PC-3 (cell line): ENCODE data around the gene UBE2D3. TPM values are rescaled to one million over a fixed set of nuclear protein-coding genes. Genes with fewer than 3 reads are reported as not detected.

Experiments used
- ATAC-seq: fragments of 200-7000 bp; cut with Tn5 transposase; 2 replicates; pipeline ENCODE4 v1.9.1; 2020; ENCODE audit warnings: mild to moderate bottlenecking, moderate library complexity
- BruUV-seq: library from RNA; stranded (reverse); fragments of 400-500 nt; replicated peaks from 2 replicates; lab custom pipeline; 2021; lab: Mats Ljungman, UMichigan
- CTCF ChIA-PET: fragments of 300-600 bp; sonication (Branson Sonifier 250); formaldehyde crosslinking; loops from one replicate; lab custom pipeline; 2022; ENCODE audit warnings: antibody characterized with exemption; lab: Charles Lee
- POLR2A ChIA-PET: fragments of 300-600 bp; sonication (Branson Sonifier 250); formaldehyde crosslinking; loops from one replicate; lab custom pipeline; 2022; ENCODE audit warnings: antibody characterized with exemption; ENCODE audit not compliant: unreplicated experiment; lab: Charles Lee
- DNase-seq: peaks from one replicate; pipeline ENCODE4 v3.0.0-alpha.2; 2015
- H2AFZ ChIP-seq: fragments of 300-600 bp; sonication (generic); 2 replicates; pipeline ENCODE4 v1.6.0; 2016; ENCODE audit warnings: antibody characterized with exemption, low read length
- H3F3A ChIP-seq: fragments of 300-600 bp; sonication (generic); one replicate; pipeline ENCODE4 v1.6.0; 2017; ENCODE audit warnings: antibody characterized with exemption, low read length, control low read depth, mild to moderate bottlenecking; ENCODE audit not compliant: unreplicated experiment
- H3K27ac ChIP-seq: fragments of 300-600 bp; sonication (generic); 2 replicates; pipeline ENCODE4 v1.5.1; 2016; ENCODE audit warnings: mild to moderate bottlenecking, low read length
- H3K27me3 ChIP-seq: fragments of 300-600 bp; sonication (generic); 2 replicates; pipeline ENCODE4 v1.6.1; 2016; ENCODE audit warnings: low read length, mixed read lengths
- H3K36me3 ChIP-seq: fragments of 300-600 bp; sonication (generic); 2 replicates; pipeline ENCODE4 v1.6.1; 2016; ENCODE audit warnings: low read depth, mixed run types, low read length, mixed read lengths
- H3K4me1 ChIP-seq: fragments of 300-600 bp; sonication (generic); 2 replicates; pipeline ENCODE4 v1.5.1; 2016; ENCODE audit warnings: low read length; ENCODE audit not compliant: insufficient read depth
- H3K4me2 ChIP-seq: fragments of 300-600 bp; sonication (generic); 2 replicates; pipeline ENCODE4 v1.6.0; 2016; ENCODE audit warnings: low read length
- H3K4me3 ChIP-seq: fragments of 300-600 bp; sonication (generic); 2 replicates; pipeline ENCODE4 v1.5.1; 2016; ENCODE audit warnings: mild to moderate bottlenecking, low read length, mixed read lengths
- H3K79me2 ChIP-seq: fragments of 300-600 bp; sonication (generic); 2 replicates; pipeline ENCODE4 v1.6.1; 2017; ENCODE audit warnings: low read length, mixed read lengths
- H3K9ac ChIP-seq: fragments of 300-600 bp; sonication (generic); 2 replicates; pipeline ENCODE4 v1.6.0; 2016; ENCODE audit warnings: mild to moderate bottlenecking, low read length
- H3K9me2 ChIP-seq: fragments of 300-600 bp; sonication (generic); replicated peaks from 2 replicates; pipeline ENCODE4 v1.6.1; 2016; ENCODE audit warnings: mixed run types, low read length, mixed read lengths
- H3K9me3 ChIP-seq: fragments of 300-600 bp; sonication (generic); 2 replicates; pipeline ENCODE4 v1.6.1; 2016; ENCODE audit warnings: low read length, mixed read lengths
- H4K20me1 ChIP-seq: fragments of 300-600 bp; sonication (generic); 2 replicates; pipeline ENCODE4 v1.6.1; 2016; ENCODE audit warnings: low read length, mixed read lengths
- CTCF ChIP-seq: fragments of 300-600 bp; sonication (generic); conservative IDR thresholded peaks from 2 replicates; pipeline ENCODE4 v1.5.1; 2017; ENCODE audit warnings: antibody characterized with exemption, low read depth, mild to moderate bottlenecking, low read length
- EZH2 ChIP-seq: fragments of 300-600 bp; sonication (generic); IDR thresholded peaks from one replicate; pipeline ENCODE4 v1.6.1; 2017; ENCODE audit warnings: antibody characterized with exemption, mild to moderate bottlenecking, low read length; ENCODE audit not compliant: unreplicated experiment
- EZH2phosphoT487 ChIP-seq: fragments of 300-600 bp; sonication (generic); IDR thresholded peaks from 2 replicates; pipeline ENCODE4 v1.6.1; 2018; ENCODE audit warnings: mild to moderate bottlenecking, antibody characterized with exemption, low read length, borderline replicate concordance
- intact Hi-C: fragments of 100-400 bp; cut with micrococcal nuclease; formaldehyde crosslinking; loops from 2 replicates; pipeline ENCODE4 v1.9.0; 2023
- total RNA-seq: library from RNA; depleted of rRNA; stranded (reverse); fragments of >200 nt; gene quantifications from 2 replicates; pipeline ENCODE4 v1.2.3, GENCODE V29; 2014

UBE2D3 gene
- total RNA-seq, 1 experiment from 2014 or later = 435 TPM

GRCh38 chr4:102787096-102787881 is 40.1 kb downstream of the UBE2D3 start:
- Histone ChIP-seq H3K79me2 (no peaks in the 10 kb centered on the region), H3F3A (no peaks in the 10 kb centered on the region), H3K27me3 (no peaks in the 10 kb centered on the region), H3K36me3 (no peaks in the 10 kb centered on the region), H3K27ac (no peak overlapping the region), H3K9me3 (no peaks in the 10 kb centered on the region), H3K9me2 (no peaks in the 10 kb centered on the region), H2AFZ (no peak overlapping the region), H4K20me1 (no peaks in the 10 kb centered on the region), H3K9ac (no peak overlapping the region), H3K4me2 (no peak overlapping the region), H3K4me3 (no peak overlapping the region), H3K4me1 (no peaks in the 10 kb centered on the region; the same call in 1 of the 2 replicates)
- intact Hi-C loops = loop anchor here (10.0 kb wide), 1 partner anchor 218 kb away; no protein-coding TSS in a partner anchor
- ChIA-PET CTCF (no interaction called here), POLR2A (no interaction called here)
- DNase-seq (peak; percentile 17), ATAC-seq (no peak; the same call in 1 of the 2 replicates)
- no TSS peak for BruUV-seq
- TF ChIP-seq EZH2phosphoT487 (no peak), CTCF (no peak), EZH2 (no peak)

- H3K36me3 ChIP-seq = no peaks in the 10 kb centered on the region
- no peak overlapping the region for H3K4me3 ChIP-seq
- no TSS peak for BruUV-seq
- no peak overlapping the region for H2AFZ ChIP-seq
- no peaks in the 10 kb centered on the region for H4K20me1 ChIP-seq
- intact Hi-C loops = loop anchor here (10.0 kb wide), 1 partner anchor 219 kb away; no protein-coding TSS in a partner anchor
- ATAC-seq (no peak), DNase-seq (no peak)
- TF ChIP-seq EZH2 (no peak), CTCF (no peak), EZH2phosphoT487 (no peak)
- ChIA-PET CTCF (no interaction called here), POLR2A (no interaction called here)
- no peaks in the 10 kb centered on the region; the same call in 1 of the 2 replicates for H3K4me1 ChIP-seq
- no peak overlapping the region for H3K4me2 ChIP-seq
- H3F3A ChIP-seq = no peaks in the 10 kb centered on the region
- no peaks in the 10 kb centered on the region for H3K79me2 ChIP-seq
- no peak overlapping the region for H3K9ac ChIP-seq
- no peaks in the 10 kb centered on the region for H3K27me3 ChIP-seq
- H3K9me3 ChIP-seq = no peaks in the 10 kb centered on the region
- no peak overlapping the region for H3K27ac ChIP-seq
- no peaks in the 10 kb centered on the region for H3K9me2 ChIP-seq
These were observed 41.1 kb downstream of the UBE2D3 start for GRCh38 chr4:102786279-102786678.

- Histone ChIP-seq H3K4me1 (peaks cover 14% of the 10 kb centered on the region), H3K9ac (no peak overlapping the region), H3K79me2 (no peaks in the 10 kb centered on the region), H3F3A (no peaks in the 10 kb centered on the region), H3K27ac (no peak overlapping the region), H3K4me2 (no peak overlapping the region), H3K9me2 (no peaks in the 10 kb centered on the region), H3K27me3 (no peaks in the 10 kb centered on the region), H3K9me3 (no peaks in the 10 kb centered on the region), H4K20me1 (no peaks in the 10 kb centered on the region), H2AFZ (no peak overlapping the region), H3K36me3 (no peaks in the 10 kb centered on the region), H3K4me3 (no peak overlapping the region)
- no peak for ATAC-seq
- ChIA-PET CTCF (no interaction called here), POLR2A (interaction anchor here (1.0 kb wide), 1 partner anchor 27 kb away, joined by 4 read pairs; no protein-coding TSS in a partner anchor)
- no peak for TF ChIP-seq EZH2phosphoT487
- no peak for TF ChIP-seq CTCF
- TF ChIP-seq EZH2 = no peak
- DNase-seq = no peak
- BruUV-seq = no TSS peak
- intact Hi-C loops = loop anchor here (10.0 kb wide), 1 partner anchor 222 kb away; no protein-coding TSS in a partner anchor
These were observed 44.3 kb downstream of the UBE2D3 start for GRCh38 chr4:102783006-102783405.
